HUES6 (cell line): ENCODE results near the gene UIMC1.

Experiments
- H3K27ac ChIP-seq: 2 replicates; pipeline ENCODE4 v1.7.0; 2013; ENCODE audit warnings: low read depth, mild to moderate bottlenecking, low read length, inconsistent platforms
- H3K27me3 ChIP-seq: 2 replicates; pipeline ENCODE4 v1.6.1; 2013; ENCODE audit warnings: low read length; ENCODE audit not compliant: control insufficient read depth, insufficient read depth
- H3K36me3 ChIP-seq: 2 replicates; pipeline ENCODE4 v1.6.1; 2013; ENCODE audit warnings: low read length; ENCODE audit not compliant: control insufficient read depth, insufficient read depth
- H3K4me1 ChIP-seq: 2 replicates; pipeline ENCODE4 v1.6.1; 2013; ENCODE audit warnings: low read length; ENCODE audit not compliant: control insufficient read depth, insufficient read depth
- H3K4me3 ChIP-seq: 2 replicates; pipeline ENCODE4 v1.5.1; 2013; ENCODE audit warnings: low read depth, low read length
- H3K9ac ChIP-seq: one replicate; pipeline ENCODE4 v1.6.1; 2013; ENCODE audit warnings: mild to moderate bottlenecking, low read length
- H3K9me3 ChIP-seq: 2 replicates; pipeline ENCODE4 v1.6.1; 2013; ENCODE audit warnings: low read depth, low read length; ENCODE audit not compliant: control insufficient read depth, insufficient read depth

Gene UIMC1

GRCh38 chr5:176892663-176893062 is 113.9 kb downstream of the UIMC1 start:
- Histone ChIP-seq H3K9me3 (no peaks in the 10 kb centered on the region), H3K27me3 (no peaks in the 10 kb centered on the region), H3K4me1 (no peaks in the 10 kb centered on the region), H3K4me3 (no peak overlapping the region), H3K27ac (no peak overlapping the region), H3K9ac (no peak overlapping the region), H3K36me3 (no peaks in the 10 kb centered on the region)

- no peak overlapping the region for H3K4me3 ChIP-seq
- no peaks in the 10 kb centered on the region for H3K27me3 ChIP-seq
- H3K4me1 ChIP-seq = no peaks in the 10 kb centered on the region
- H3K9ac ChIP-seq = no peak overlapping the region
- no peaks in the 10 kb centered on the region for H3K9me3 ChIP-seq
- H3K36me3 ChIP-seq = no peaks in the 10 kb centered on the region
- no peak overlapping the region for H3K27ac ChIP-seq
These were observed 115.1 kb downstream of the UIMC1 start for GRCh38 chr5:176891331-176891958.

- H3K9me3 ChIP-seq = no peaks in the 10 kb centered on the region
- H3K27ac ChIP-seq = no peak overlapping the region
These were observed 115.9 kb downstream of the UIMC1 start for GRCh38 chr5:176890455-176891330.

GRCh38 chr5:176889321-176890280 is 117.0 kb downstream of the UIMC1 start:
- Histone ChIP-seq H3K9me3 (no peaks in the 10 kb centered on the region), H3K4me1 (no peaks in the 10 kb centered on the region), H3K27ac (no peak overlapping the region), H3K36me3 (no peaks in the 10 kb centered on the region), H3K4me3 (no peak overlapping the region), H3K27me3 (no peaks in the 10 kb centered on the region), H3K9ac (no peak overlapping the region)

More at GRCh38 chr5:176890455-176891330, 115.9 kb downstream of the UIMC1 start:
- no peaks in the 10 kb centered on the region for H3K36me3 ChIP-seq
- no peaks in the 10 kb centered on the region for H3K27me3 ChIP-seq
- no peak overlapping the region for H3K4me3 ChIP-seq
- H3K9ac ChIP-seq = no peak overlapping the region
- no peaks in the 10 kb centered on the region for H3K4me1 ChIP-seq

DNA sequence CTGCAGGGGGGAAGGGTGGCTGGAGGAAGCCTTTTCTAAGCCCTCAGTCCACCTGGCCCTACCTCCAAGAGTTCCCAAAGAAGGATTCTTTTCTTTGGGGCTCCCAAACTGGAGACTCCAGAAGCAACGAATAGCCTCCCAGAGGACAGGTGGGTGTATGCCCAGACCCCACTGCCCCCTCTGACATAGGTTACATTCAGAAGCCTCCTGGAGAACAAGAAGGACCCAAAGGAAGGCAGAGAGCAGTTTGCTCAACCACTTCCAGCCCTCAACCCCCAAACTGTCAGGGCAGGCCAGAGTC is 117.8 kb downstream of the UIMC1 start:
- Histone ChIP-seq H3K9ac (no peak overlapping the region), H3K4me1 (no peaks in the 10 kb centered on the region), H3K27me3 (no peaks in the 10 kb centered on the region), H3K9me3 (no peaks in the 10 kb centered on the region), H3K27ac (no peak overlapping the region), H3K4me3 (no peak overlapping the region), H3K36me3 (no peaks in the 10 kb centered on the region)

- H3K36me3 ChIP-seq = no peaks in the 10 kb centered on the region
- no peaks in the 10 kb centered on the region for H3K9me3 ChIP-seq
- H3K4me1 ChIP-seq = no peaks in the 10 kb centered on the region
- no peak overlapping the region for H3K9ac ChIP-seq
- H3K27ac ChIP-seq = no peak overlapping the region
- no peaks in the 10 kb centered on the region for H3K27me3 ChIP-seq
- H3K4me3 ChIP-seq = no peak overlapping the region
These were observed 118.3 kb downstream of the UIMC1 start for GRCh38 chr5:176888016-176888864.

- Histone ChIP-seq H3K27me3 (no peaks in the 10 kb centered on the region), H3K4me1 (no peaks in the 10 kb centered on the region), H3K4me3 (no peak overlapping the region), H3K9ac (no peak overlapping the region), H3K9me3 (no peaks in the 10 kb centered on the region), H3K36me3 (no peaks in the 10 kb centered on the region), H3K27ac (no peak overlapping the region)
These were observed 119.2 kb downstream of the UIMC1 start for GRCh38 chr5:176887252-176887849.

DNA sequence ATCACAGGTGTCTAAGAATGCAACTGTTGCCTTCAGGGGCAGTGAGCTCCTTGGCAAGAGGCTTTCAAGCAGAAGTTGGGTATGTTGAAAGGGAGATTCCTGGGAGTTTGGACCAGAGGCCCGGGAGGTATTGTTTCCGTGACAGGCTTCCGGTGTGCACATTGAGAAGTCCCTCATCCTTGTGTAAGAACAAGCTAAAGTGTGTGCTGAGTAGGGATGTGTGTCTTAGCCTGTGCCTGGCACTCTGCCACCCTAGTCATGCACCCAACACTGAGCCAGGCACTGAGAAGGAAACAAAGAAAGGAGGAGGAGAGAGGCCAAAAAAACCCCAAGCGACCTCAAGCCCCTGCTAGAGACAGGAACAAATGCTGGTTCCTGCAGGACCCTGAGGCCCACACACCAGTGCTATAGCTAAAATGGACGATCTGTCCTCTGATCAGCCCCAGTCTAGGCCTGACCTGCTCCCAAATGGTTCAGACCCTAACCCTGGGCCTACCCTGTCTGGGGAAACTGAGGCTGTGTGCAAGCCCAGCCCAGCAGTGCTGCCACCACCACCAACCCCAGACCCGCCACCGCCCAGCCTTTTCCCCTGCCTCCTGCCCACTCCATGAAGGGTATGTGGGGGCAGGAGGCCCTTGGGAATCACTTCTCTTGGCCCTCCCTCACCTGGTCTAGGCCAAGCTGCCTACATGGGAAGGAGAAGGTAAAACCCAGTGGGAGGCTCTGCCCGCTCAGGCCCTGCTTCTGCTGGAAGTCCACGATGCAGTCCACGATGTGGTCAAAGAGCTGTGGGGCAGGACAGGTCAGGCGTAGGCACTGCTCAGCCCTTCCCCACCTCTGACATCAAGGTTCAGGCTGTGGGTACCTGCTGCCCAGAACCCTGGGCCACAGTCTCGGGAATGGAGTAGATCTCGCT is 120.0 kb downstream of the UIMC1 start:
- Histone ChIP-seq H3K4me1 (no peaks in the 10 kb centered on the region), H3K9ac (no peak overlapping the region), H3K9me3 (no peaks in the 10 kb centered on the region), H3K27me3 (no peaks in the 10 kb centered on the region), H3K4me3 (no peak overlapping the region), H3K36me3 (no peaks in the 10 kb centered on the region), H3K27ac (no peak overlapping the region)

GRCh38 chr5:176884571-176884890 is 122.0 kb downstream of the UIMC1 start:
- Histone ChIP-seq H3K9ac (no peak overlapping the region), H3K4me3 (no peak overlapping the region), H3K9me3 (no peaks in the 10 kb centered on the region), H3K36me3 (no peaks in the 10 kb centered on the region), H3K27me3 (no peaks in the 10 kb centered on the region), H3K27ac (no peak overlapping the region), H3K4me1 (no peaks in the 10 kb centered on the region)
